Activated naive CD8-positive, alpha-beta T cell (primary cell): ENCODE data around the gene NUDT11.
"Not testable (repeated sequence)": the region's sequence is repeated elsewhere in the genome, so short reads cannot be mapped to it uniquely, and the experiment has no call there.

Experiments
- H3K27ac Mint-ChIP-seq: one replicate; pipeline ENCODE4 v1.8.0; 2021; ENCODE audit warnings: mixed read lengths
- H3K27me3 Mint-ChIP-seq: one replicate; pipeline ENCODE4 v1.8.0; 2021; ENCODE audit warnings: mixed read lengths
- H3K36me3 Mint-ChIP-seq: one replicate; pipeline ENCODE4 v1.8.0; 2021; ENCODE audit warnings: mixed read lengths
- H3K4me1 Mint-ChIP-seq: one replicate; pipeline ENCODE4 v1.8.0; 2021; ENCODE audit warnings: low read depth, mixed read lengths
- H3K4me3 Mint-ChIP-seq: one replicate; pipeline ENCODE4 v1.8.0; 2021; ENCODE audit warnings: mild to moderate bottlenecking, mixed read lengths
- H3K9me3 Mint-ChIP-seq: one replicate; pipeline ENCODE4 v1.8.0; 2021; ENCODE audit warnings: low read depth, mixed read lengths

The NUDT11 gene

DNA sequence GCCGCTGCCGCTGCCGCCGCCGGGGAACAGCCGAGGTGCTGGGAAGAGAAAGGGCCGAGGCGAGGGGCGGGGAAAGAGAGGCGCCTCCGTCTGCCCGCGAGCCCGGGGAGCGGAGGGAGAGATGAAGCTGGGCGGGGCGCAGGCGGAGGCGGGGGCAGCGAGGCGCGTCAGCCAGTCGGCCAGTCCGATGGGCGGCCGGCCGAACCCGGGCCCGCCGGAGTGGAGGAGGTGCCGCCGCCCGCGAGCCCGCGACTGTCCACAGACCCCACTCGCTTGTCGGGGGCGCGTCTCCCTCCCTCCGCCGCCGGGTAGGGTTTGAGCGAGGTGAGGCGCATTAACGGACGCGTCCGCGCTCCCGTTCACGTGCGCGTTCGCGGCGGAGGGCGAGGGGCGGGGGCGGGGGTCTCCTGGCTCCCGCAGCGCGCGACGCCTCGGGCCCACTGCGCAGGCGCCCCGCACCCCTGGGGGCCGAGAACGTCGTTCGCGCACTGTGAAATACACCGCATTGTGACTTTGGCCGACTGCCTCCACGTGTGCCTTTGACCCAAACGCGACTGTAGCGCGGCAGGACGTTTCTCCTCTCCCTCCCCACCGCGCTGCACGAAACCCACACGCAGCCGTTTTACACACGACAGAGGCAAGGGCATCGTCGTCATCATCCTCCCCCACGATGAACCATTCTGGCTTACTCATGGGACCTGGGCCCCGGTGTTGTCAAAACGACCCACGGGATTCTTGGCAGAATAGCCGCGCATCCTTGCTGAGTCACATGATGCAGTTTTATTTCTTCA is at the start of gene NUDT11:
TSS of gene NUDT11 (minus strand) at position 92 of the 791 bp plus-strand sequence. CDS start 148 bp downstream, outside the sequence.
- H3K9me3 Mint-ChIP-seq = no peaks in the 10 kb centered on the region
- peaks cover 16% of the 10 kb centered on the region for H3K4me1 Mint-ChIP-seq
- H3K4me3 Mint-ChIP-seq = peak within 1 kb of the TSS; percentile 89
- no peaks in the 10 kb centered on the region for H3K36me3 Mint-ChIP-seq
- peak within 1 kb of the TSS; percentile 90 for H3K27ac Mint-ChIP-seq
- peaks cover 7% of the 10 kb centered on the region for H3K27me3 Mint-ChIP-seq

GRCh38 chrX:51520393-51520792 is 24.0 kb upstream of the NUDT11 start:
- H3K9me3 Mint-ChIP-seq = no peaks in the 10 kb centered on the region
- no peak overlapping the region for H3K4me3 Mint-ChIP-seq
- H3K4me1 Mint-ChIP-seq = no peaks in the 10 kb centered on the region
- H3K27me3 Mint-ChIP-seq = peaks cover 3% of the 10 kb centered on the region
- no peak overlapping the region for H3K27ac Mint-ChIP-seq
- no peaks in the 10 kb centered on the region for H3K36me3 Mint-ChIP-seq

DNA sequence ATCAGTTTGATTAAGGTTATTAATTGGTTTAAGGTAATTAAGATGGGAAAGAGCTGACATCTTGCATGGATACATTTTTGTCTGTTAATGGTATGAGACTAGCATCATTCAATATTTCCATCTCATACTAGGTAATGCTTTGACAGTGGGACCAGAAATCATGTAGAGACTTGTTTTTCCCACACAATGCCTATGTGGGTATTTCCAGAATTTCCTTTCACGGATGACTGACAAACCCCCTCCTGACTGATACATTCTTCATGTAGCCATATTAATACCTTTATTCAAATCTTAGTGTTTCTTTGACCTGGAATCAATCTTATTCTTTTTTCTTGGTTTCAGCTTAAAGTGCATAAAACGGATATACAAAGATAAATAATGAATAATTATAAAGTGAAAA is 22.7 kb upstream of the NUDT11 start:
- not testable (repeated sequence) for H3K27ac Mint-ChIP-seq, H3K9me3 Mint-ChIP-seq, H3K27me3 Mint-ChIP-seq, H3K4me3 Mint-ChIP-seq, H3K36me3 Mint-ChIP-seq, H3K4me1 Mint-ChIP-seq

GRCh38 chrX:51507551-51507950 is 11.2 kb upstream of the NUDT11 start:
- Mint-ChIP-seq H3K9me3 (no peaks in the 10 kb centered on the region), H3K27me3 (no peaks in the 10 kb centered on the region), H3K4me1 (no peaks in the 10 kb centered on the region), H3K27ac (no peak overlapping the region), H3K36me3 (no peaks in the 10 kb centered on the region), H3K4me3 (no peak overlapping the region)

DNA sequence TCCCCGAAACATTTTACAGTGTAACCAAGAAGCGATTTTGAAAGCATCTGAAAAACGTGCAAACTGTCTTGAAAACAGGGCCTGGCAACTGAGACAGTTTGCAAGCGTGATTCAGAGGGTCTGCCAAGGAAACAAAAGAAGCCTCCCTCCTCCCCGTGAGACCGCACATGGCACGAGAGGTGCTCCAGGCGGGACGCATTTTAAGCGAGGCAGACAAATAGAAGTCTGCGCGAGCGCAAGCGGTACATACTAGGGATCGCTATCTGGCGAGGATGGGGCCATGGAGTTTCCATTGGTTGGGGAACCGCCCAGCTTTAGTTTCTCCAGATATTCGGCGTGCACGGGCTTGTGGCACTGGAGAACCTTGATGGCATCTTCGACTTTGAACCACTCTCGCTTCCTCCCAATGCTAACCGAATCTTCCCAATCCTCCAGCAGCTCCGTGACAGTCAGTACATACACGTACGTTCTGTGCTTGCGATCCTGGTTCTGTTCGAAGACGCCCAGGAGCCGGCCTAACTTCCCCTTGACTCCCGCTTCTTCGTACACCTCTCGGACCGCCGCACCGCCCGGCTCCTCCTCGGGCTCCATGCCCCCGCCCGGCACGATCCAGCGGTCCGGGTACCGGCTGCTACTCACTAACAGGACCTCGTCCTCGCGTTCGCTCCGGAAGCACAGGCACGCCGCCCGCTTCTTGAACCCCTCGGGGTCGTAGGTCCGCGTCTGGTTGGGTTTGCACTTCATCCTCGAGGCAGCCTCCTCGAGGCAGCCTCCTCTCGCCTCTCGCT is 497 bp downstream of the NUDT11 start:
- Mint-ChIP-seq H3K4me3 (peak overlapping the region; percentile 82), H3K27ac (peak overlapping the region; percentile 66), H3K4me1 (peaks cover 16% of the 10 kb centered on the region)
- not testable (repeated sequence) for H3K9me3 Mint-ChIP-seq, H3K36me3 Mint-ChIP-seq, H3K27me3 Mint-ChIP-seq

- no peaks in the 10 kb centered on the region for H3K36me3 Mint-ChIP-seq
- peaks cover 16% of the 10 kb centered on the region for H3K4me1 Mint-ChIP-seq
- H3K4me3 Mint-ChIP-seq = peak overlapping the region; percentile 82
- no peak overlapping the region for H3K27ac Mint-ChIP-seq
- H3K27me3 Mint-ChIP-seq = peaks cover 7% of the 10 kb centered on the region
- H3K9me3 Mint-ChIP-seq = no peaks in the 10 kb centered on the region
These were observed 2.0 kb downstream of the NUDT11 start for GRCh38 chrX:51494409-51494808.

DNA sequence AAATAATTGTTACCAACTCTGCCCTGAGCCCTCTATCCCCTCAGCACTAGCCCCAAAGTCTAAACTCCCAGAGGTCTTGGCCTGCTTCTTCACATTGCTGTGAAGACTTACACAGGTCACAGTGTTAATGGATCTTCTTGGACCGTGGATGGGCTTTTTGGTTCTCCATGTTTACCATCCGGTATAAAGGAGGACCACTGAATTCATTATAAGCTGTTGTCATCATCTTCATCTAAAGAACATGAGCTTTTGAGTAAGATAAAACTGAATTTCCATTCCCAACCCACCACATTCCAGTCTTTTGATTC is 8.5 kb downstream of the NUDT11 start:
- H3K27me3 Mint-ChIP-seq = no peaks in the 10 kb centered on the region
- H3K4me1 Mint-ChIP-seq = no peaks in the 10 kb centered on the region
- H3K4me3 Mint-ChIP-seq = no peak overlapping the region
- no peaks in the 10 kb centered on the region for H3K9me3 Mint-ChIP-seq
- no peaks in the 10 kb centered on the region for H3K36me3 Mint-ChIP-seq
- H3K27ac Mint-ChIP-seq = no peak overlapping the region

DNA sequence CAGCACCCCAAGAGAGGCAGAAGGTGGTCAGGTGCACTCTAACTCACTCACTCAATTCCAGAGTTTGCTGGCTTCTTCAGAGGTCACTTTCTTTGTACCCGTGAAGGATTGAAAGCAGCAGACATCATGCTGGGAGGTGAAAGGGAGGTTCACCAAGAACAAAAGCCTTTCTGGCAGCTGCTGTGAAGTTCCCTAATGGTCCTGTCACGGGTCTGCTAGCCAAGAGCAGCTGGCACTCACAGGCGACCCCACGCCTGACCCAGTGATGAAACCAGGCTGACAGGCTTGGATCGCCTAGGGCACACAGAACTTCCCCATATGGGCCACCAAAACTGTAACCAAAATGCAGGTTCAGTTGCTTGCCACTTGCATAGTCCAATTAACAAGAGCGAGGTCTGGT is 11.8 kb downstream of the NUDT11 start:
- H3K4me3 Mint-ChIP-seq = no peak overlapping the region
- no peak overlapping the region for H3K27ac Mint-ChIP-seq
- no peaks in the 10 kb centered on the region for H3K9me3 Mint-ChIP-seq
- no peaks in the 10 kb centered on the region for H3K4me1 Mint-ChIP-seq
- H3K36me3 Mint-ChIP-seq = no peaks in the 10 kb centered on the region
- H3K27me3 Mint-ChIP-seq = no peaks in the 10 kb centered on the region

DNA sequence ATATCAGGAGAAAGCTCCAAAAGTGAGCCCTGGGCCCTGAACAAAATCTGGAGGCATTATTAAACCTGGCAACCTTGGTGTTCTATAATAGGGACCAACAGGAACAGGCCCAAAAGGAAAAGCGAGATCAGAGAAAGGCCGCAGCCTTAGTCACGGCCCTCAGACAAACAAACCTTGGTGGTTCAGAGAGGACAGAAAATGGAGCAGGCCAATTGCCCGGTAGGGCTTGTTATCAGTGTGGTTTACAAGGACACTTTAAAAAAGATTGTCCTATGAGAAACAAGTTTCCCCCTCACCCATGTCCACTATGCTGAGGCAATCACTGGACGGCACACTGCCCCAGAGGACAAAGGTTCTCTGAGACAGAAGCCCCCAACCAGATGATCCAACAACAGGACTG is 14.0 kb downstream of the NUDT11 start:
- not testable (repeated sequence) for H3K27me3 Mint-ChIP-seq, H3K27ac Mint-ChIP-seq, H3K36me3 Mint-ChIP-seq, H3K4me3 Mint-ChIP-seq, H3K4me1 Mint-ChIP-seq, H3K9me3 Mint-ChIP-seq

DNA sequence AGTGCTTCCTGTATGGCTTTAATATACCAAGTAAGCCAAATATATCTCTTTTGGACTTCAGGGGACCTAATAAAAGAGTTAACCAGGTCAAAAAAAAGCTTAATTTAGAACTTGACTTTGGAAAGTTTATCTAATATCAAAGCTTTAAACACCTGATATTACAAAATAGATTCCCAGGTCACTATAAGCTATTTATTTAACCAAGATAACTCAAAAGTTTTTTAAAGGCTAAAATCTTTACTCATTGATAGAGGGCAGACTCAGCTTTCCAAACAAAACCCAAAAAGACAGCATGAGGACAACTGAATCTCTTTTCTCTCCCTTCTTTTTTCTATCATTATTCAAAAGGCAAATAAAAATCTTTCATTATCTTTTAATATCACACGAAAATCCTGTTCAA is 19.5 kb downstream of the NUDT11 start:
- peaks cover 2% of the 10 kb centered on the region for H3K36me3 Mint-ChIP-seq
- no peak overlapping the region for H3K4me3 Mint-ChIP-seq
- no peaks in the 10 kb centered on the region for H3K27me3 Mint-ChIP-seq

GRCh38 chrX:51463322-51463721 is 33.1 kb downstream of the NUDT11 start:
- Mint-ChIP-seq H3K36me3 (no peaks in the 10 kb centered on the region), H3K9me3 (no peaks in the 10 kb centered on the region), H3K4me3 (no peak overlapping the region), H3K4me1 (no peaks in the 10 kb centered on the region), H3K27ac (no peak overlapping the region), H3K27me3 (no peaks in the 10 kb centered on the region)

More for the DNA sequence above, 19.5 kb downstream of the NUDT11 start:
- no peaks in the 10 kb centered on the region for H3K9me3 Mint-ChIP-seq
- H3K27ac Mint-ChIP-seq = no peak overlapping the region
- no peaks in the 10 kb centered on the region for H3K4me1 Mint-ChIP-seq

DNA sequence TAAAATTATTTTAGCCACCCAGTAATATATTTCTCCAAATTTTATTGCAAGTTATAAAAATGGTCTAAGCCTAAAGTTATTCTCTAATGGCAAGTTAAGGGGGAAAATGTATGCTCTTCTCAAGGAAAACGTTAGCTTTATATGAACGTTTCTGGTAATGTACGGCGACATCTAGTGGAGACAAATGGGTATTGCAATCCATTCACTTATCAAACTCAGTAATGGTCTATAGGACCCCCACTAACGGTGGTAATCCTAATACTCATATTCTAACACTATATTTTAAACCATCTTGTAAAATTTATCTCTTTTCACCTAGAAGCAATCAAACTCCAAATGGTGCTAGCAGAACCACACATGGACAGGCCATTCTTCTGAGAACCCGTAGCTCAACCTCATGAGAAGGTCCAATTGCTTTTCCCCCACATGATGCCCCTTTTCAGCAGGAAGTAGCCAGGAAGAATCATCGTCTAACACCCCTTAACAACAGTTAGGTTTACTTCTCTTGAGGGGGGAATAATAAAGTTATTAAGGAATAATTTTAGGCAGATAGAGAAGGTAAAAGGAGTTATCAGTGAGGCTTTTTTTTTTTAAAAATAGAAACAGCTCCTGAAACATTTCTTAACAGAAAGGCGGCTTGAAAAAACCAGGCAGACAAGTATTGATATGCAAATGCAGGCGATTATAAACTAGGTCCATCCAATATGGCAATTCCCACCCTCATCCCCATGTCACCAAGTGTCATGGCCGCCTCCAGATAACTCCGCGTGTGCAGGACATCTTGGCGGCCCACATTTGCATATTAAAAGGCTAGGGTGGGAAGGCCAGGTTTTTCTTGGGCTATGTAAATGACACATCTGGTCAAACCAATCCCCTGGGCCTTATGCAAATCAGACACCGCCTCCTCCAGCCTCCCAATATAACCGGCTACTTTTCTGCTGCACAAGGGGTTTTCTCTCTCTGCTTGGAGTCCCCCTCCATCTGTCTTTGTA is 35.0 kb downstream of the NUDT11 start:
- no peaks in the 10 kb centered on the region for H3K4me1 Mint-ChIP-seq

GRCh38 chrX:51459125-51459524 is 37.3 kb downstream of the NUDT11 start:
- Mint-ChIP-seq H3K27ac (no peak overlapping the region), H3K4me1 (no peaks in the 10 kb centered on the region), H3K36me3 (no peaks in the 10 kb centered on the region), H3K4me3 (no peak overlapping the region), H3K27me3 (no peaks in the 10 kb centered on the region), H3K9me3 (no peaks in the 10 kb centered on the region)

More for the DNA sequence above, 35.0 kb downstream of the NUDT11 start:
- no peak overlapping the region for H3K27ac Mint-ChIP-seq
- H3K36me3 Mint-ChIP-seq = no peaks in the 10 kb centered on the region
- no peak overlapping the region for H3K4me3 Mint-ChIP-seq
- no peaks in the 10 kb centered on the region for H3K9me3 Mint-ChIP-seq
- no peaks in the 10 kb centered on the region for H3K27me3 Mint-ChIP-seq

DNA sequence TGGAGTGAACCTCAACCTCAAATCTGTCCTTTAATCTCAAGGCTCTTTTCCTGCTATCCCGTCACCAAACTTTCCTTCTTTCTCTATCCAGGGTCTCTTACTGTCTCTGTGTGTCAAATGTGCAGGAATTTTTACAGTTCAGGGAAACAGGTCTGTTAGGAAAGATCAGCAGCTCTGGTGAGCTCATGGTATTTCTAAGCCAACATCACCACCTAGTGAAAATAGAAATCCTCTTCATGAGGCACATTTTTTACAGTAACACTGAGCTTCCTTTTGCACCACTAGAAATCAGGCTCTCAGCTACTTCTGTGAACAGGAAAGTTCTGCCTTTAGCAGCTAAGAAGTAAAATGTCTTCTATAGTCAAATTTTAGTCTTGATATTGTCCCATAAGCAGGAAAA is 39.6 kb downstream of the NUDT11 start:
- Mint-ChIP-seq H3K9me3 (no peaks in the 10 kb centered on the region), H3K4me1 (no peaks in the 10 kb centered on the region), H3K36me3 (no peaks in the 10 kb centered on the region), H3K27ac (no peak overlapping the region), H3K27me3 (no peaks in the 10 kb centered on the region), H3K4me3 (no peak overlapping the region)

DNA sequence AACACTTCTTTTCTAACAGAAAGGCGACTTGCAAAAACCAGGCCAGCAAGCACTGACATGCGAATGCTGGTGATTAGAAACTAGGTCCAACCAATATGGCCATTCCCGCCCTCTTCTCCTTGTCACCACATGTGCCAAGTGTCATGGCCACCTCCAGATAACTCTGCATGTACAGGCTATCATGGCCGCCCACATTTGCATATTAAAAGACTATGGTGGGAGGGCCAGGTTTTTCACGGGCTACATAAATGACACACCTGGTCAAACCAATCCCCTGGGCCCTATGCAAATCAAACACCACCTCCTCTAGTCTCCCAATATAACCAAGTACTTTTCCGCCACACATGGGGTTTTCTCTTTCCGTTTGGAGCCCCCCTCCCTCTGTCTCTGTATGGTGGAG is 40.1 kb downstream of the NUDT11 start:
- Mint-ChIP-seq H3K36me3 (no peaks in the 10 kb centered on the region), H3K27ac (no peak overlapping the region), H3K9me3 (no peaks in the 10 kb centered on the region), H3K4me1 (no peaks in the 10 kb centered on the region), H3K4me3 (no peak overlapping the region), H3K27me3 (no peaks in the 10 kb centered on the region)
